HepG2 (cell line): ENCODE measurements around the gene PDE3A. TPM values are rescaled to one million over a fixed set of nuclear protein-coding genes. Genes with fewer than 3 reads are reported as not detected.

Source experiments
- ATAC-seq: fragments of 200-7000 bp; cut with Tn5 transposase; 3 replicates; pipeline ENCODE4 v1.9.1; 2020; ENCODE audit warnings: mild to moderate bottlenecking, moderate library complexity
- BruUV-seq: library from RNA; stranded (reverse); fragments of 400-500 nt; replicated peaks from 2 replicates; lab custom pipeline; 2021; lab: Mats Ljungman, UMichigan
- CTCF ChIA-PET: fragments of 300-600 bp; formaldehyde crosslinking; extraction: SDS; loops from one replicate; lab custom pipeline; 2021; ENCODE audit warnings: low total read pairs, inconsistent platforms, low intra/inter-chr PET ratio; lab: Yijun Ruan, JAX
- POLR2A ChIA-PET: fragments of 350-600 bp; sonication (Branson Sonifier 250); formaldehyde crosslinking; loops from one replicate; lab custom pipeline; 2020; ENCODE audit warnings: antibody characterized with exemption, inconsistent platforms; lab: Yijun Ruan, JAX
- DNase-seq: peaks from one replicate; pipeline ENCODE4 v3.0.0-alpha.2; 2015; ENCODE audit warnings: low spot score
- FAIRE-seq: peaks from 3 replicates; lab custom pipeline; 2011; peaks lifted over from hg19 to GRCh38; lab: Jason Lieb, UNC
- H2AFZ ChIP-seq: one replicate; pipeline ENCODE4 v1.6.1; 2011; ENCODE audit warnings: low read length, inconsistent platforms
- H3K27ac ChIP-seq: fragments of 300-600 bp; 3 replicates; pipeline ENCODE4 v1.8.0; 2011; ENCODE audit warnings: mixed run types, mild to moderate bottlenecking, mixed read lengths, low read length, inconsistent platforms; ENCODE audit not compliant: insufficient read depth; ENCODE audit errors: extremely low read length
- H3K27me3 ChIP-seq, 2 experiments: fragments of 200-600 bp in 1 of 2; 2 replicates in 1 of 2; 3 replicates in 1 of 2; pipeline versions ENCODE4 v1.6.0 to v1.8.0; 2011; ENCODE audit warnings: low read length in 2 of 2, mild to moderate bottlenecking in 2 of 2, moderate library complexity in 2 of 2, inconsistent platforms in 1 of 2; ENCODE audit not compliant: insufficient read depth in 2 of 2, control insufficient read depth in 1 of 2
- H3K36me3 ChIP-seq, 2 experiments: fragments of 200-600 bp in 1 of 2; replicated peaks in 1 of 2; 2 replicates in 1 of 2; 3 replicates in 1 of 2; pipeline versions ENCODE4 v1.5.1 to v1.8.0; 2011; ENCODE audit warnings: low read length in 2 of 2, inconsistent platforms in 1 of 2; ENCODE audit not compliant: insufficient read depth in 2 of 2, control insufficient read depth in 1 of 2
- H3K4me1 ChIP-seq: 2 replicates; pipeline ENCODE4 v1.5.1; 2012; ENCODE audit warnings: low read length, inconsistent platforms; ENCODE audit not compliant: insufficient read depth
- H3K4me2 ChIP-seq: 2 replicates; pipeline ENCODE4 v1.6.0; 2011; ENCODE audit warnings: low read depth, low read length, inconsistent platforms
- H3K4me3 ChIP-seq, 3 experiments: fragments of 200-600 bp in 1 of 3; sonication (generic), shearing (Covaris generic) in 1 of 3; replicated peaks in 1 of 3; 2 replicates each; pipeline ENCODE4 v1.5.1; 2011 to 2016; ENCODE audit warnings: low read length in 3 of 3, inconsistent platforms in 2 of 3, low read depth in 2 of 3, mild to moderate bottlenecking in 2 of 3, control low read depth in 1 of 3, mixed read lengths in 1 of 3; ENCODE audit not compliant: insufficient read depth in 1 of 3
- H3K79me2 ChIP-seq: one replicate; pipeline ENCODE4 v1.6.1; 2011; ENCODE audit warnings: low read length, inconsistent platforms; ENCODE audit not compliant: insufficient read depth
- H3K9ac ChIP-seq: 2 replicates; pipeline ENCODE4 v1.6.0; 2011; ENCODE audit warnings: mild to moderate bottlenecking, low read depth, low read length, inconsistent platforms; ENCODE audit not compliant: insufficient read depth
- H3K9me3 ChIP-seq: 2 replicates; pipeline ENCODE4 v1.5.1; 2012; ENCODE audit warnings: mild to moderate bottlenecking, low read length
- H4K20me1 ChIP-seq: 2 replicates; pipeline ENCODE4 v1.6.0; 2011; ENCODE audit warnings: inconsistent platforms, mild to moderate bottlenecking, low read length, moderate library complexity; ENCODE audit not compliant: insufficient read depth
- ESRRA ChIP-seq: sonication (generic); formaldehyde crosslinking; IDR thresholded peaks from 2 replicates; pipeline ENCODE4 v1.5.1; 2020; ENCODE audit warnings: mild to moderate bottlenecking, low read depth, missing genetic modification reagents
- FOXP1 ChIP-seq, 2 experiments: fragments of 450-650 bp in 1 of 2; IDR thresholded peaks; 2 replicates each; pipeline ENCODE4 v1.6.1; 2017 to 2018; ENCODE audit warnings: antibody characterized with exemption in 1 of 2
- HDAC1 ChIP-seq: sonication (generic); formaldehyde crosslinking; IDR thresholded peaks from 2 replicates; pipeline ENCODE4 v1.5.1; 2020; ENCODE audit warnings: mild to moderate bottlenecking, missing genetic modification reagents
- HNRNPH1 ChIP-seq: fragments of 200-400 bp; formaldehyde crosslinking; optimal IDR thresholded peaks from 2 replicates; pipeline ENCODE3; 2017; ENCODE audit warnings: mild to moderate bottlenecking, low read depth, low read length
- MIER3 ChIP-seq: IDR thresholded peaks from 2 replicates; pipeline ENCODE4 v1.6.1; 2016; ENCODE audit warnings: missing compliant biosample characterization, borderline replicate concordance
- MZF1 ChIP-seq: sonication (generic); formaldehyde crosslinking; IDR thresholded peaks from 2 replicates; pipeline ENCODE4 v1.8.1; 2023; ENCODE audit warnings: mild to moderate bottlenecking, missing genetic modification reagents, borderline replicate concordance
- RBFOX2 ChIP-seq: fragments of 200-400 bp; formaldehyde crosslinking; IDR thresholded peaks from 2 replicates; pipeline ENCODE4 v1.6.1; 2017; ENCODE audit warnings: low read depth, mild to moderate bottlenecking, low read length
- REPIN1 ChIP-seq: sonication (generic); formaldehyde crosslinking; IDR thresholded peaks from 2 replicates; pipeline ENCODE4 v1.8.0; 2022; ENCODE audit warnings: missing genetic modification reagents, low read depth, mild to moderate bottlenecking, borderline replicate concordance
- U2AF2 ChIP-seq: fragments of 200-400 bp; formaldehyde crosslinking; IDR thresholded peaks from 2 replicates; pipeline ENCODE4 v1.6.1; 2017; ENCODE audit warnings: low read depth, mild to moderate bottlenecking, low read length
- ZKSCAN8 ChIP-seq: IDR thresholded peaks from 2 replicates; pipeline ENCODE4 v1.6.1; 2016; ENCODE audit warnings: borderline replicate concordance, missing genetic modification reagents, missing compliant biosample characterization
- ZNF143 ChIP-seq: sonication (generic); formaldehyde crosslinking; IDR thresholded peaks from 2 replicates; pipeline ENCODE4 v1.4.0; 2020; ENCODE audit warnings: missing genetic modification reagents
- ZNF20 ChIP-seq: sonication (generic); formaldehyde crosslinking; IDR thresholded peaks from 2 replicates; pipeline ENCODE4 v1.4.0; 2020; ENCODE audit warnings: mild to moderate bottlenecking, moderate library complexity, missing genetic modification reagents
- WGBS: methylation state at CpG from one replicate; pipeline ENCODE4 v1.1.6; 2017; ENCODE audit warnings: low lambda C conversion rate; 5-methylcytosine and 5-hydroxymethylcytosine counted together
- in situ Hi-C: cut with HindIII; loops from 2 replicates; pipeline ENCODE4 v1.10.0; 2017; ENCODE audit warnings: low pct_unique_long_range_greater_than_20kb; ENCODE audit not compliant: extremely low pct_ligation_motif_present
- intact Hi-C: fragments of 100-400 bp; cut with micrococcal nuclease; formaldehyde crosslinking; loops from one replicate; pipeline ENCODE4 v1.10.0; 2022; ENCODE audit not compliant: unreplicated experiment
- polyA plus RNA-seq, 8 experiments: library from polyadenylated mRNA; depleted of rRNA in 3 of 8; stranded (reverse) in 7 of 8; unstranded in 1 of 8; fragments of >200 nt; fragmentation: Illumina TruSeq in 4 of 8; extraction: Trizol in 4 of 8; gene quantifications; 2 replicates each; pipeline versions ENCODE4 v1.2.1 to v1.2.3, GENCODE V29; 2011 to 2016; ENCODE audit warnings: low read depth in 4 of 8, missing spikeins in 1 of 8, mixed read lengths in 1 of 8; ENCODE audit not compliant: insufficient read depth in 1 of 8
- total RNA-seq, 5 experiments: library from RNA; depleted of rRNA; stranded (reverse); fragments of >200 nt; fragmentation: Illumina TruSeq; extraction: Trizol; gene quantifications; 2 replicates each; pipeline ENCODE4 v1.2.3, GENCODE V29; 2016; ENCODE audit warnings: low read depth in 1 of 5
- TF ChIP-seq, protein P1 (sequence below): conservative IDR thresholded peaks from 2 replicates; pipeline ENCODE4 v1.6.1; 2018; ENCODE audit warnings: missing genetic modification reagents
- TF ChIP-seq, protein P2 (sequence below): sonication (generic); formaldehyde crosslinking; IDR thresholded peaks from 2 replicates; pipeline ENCODE4 v1.5.0; 2020; ENCODE audit warnings: missing genetic modification reagents
- TF ChIP-seq, protein P3 (sequence below): sonication (generic); formaldehyde crosslinking; IDR thresholded peaks from 2 replicates; pipeline ENCODE4 v1.8.0; 2022; ENCODE audit warnings: mild to moderate bottlenecking, missing genetic modification reagents; ENCODE audit not compliant: insufficient replicate concordance

PDE3A gene
- total and polyA plus RNA-seq, 2 of the 13 experiments (the other 11 are each of a cell fraction or from before 2014, with no cell fraction given) = 0.77 to 1.5 TPM

GRCh38 chr12:20656600-20656999, 288.3 kb downstream of the PDE3A start:
- DNase-seq (peak; percentile 94), FAIRE-seq (peak; percentile 67), ATAC-seq (peak; percentile 100)
- in situ Hi-C loops = no loop called here
- H3K36me3 ChIP-seq = no peaks in the 10 kb centered on the region
- H2AFZ ChIP-seq = no peak overlapping the region
- intact Hi-C loops = loop anchor here (1.0 kb wide), 1 partner anchor 27 kb away; no protein-coding TSS in a partner anchor
- H4K20me1 ChIP-seq = no peaks in the 10 kb centered on the region
- H3K4me3 ChIP-seq = peak overlapping the region in 2 of 3 experiments; percentile 7 to 26; a peak in 2 of 6 replicates
- 0% methylated on average over 1 of the region's 1 CpG for WGBS
- H3K9me3 ChIP-seq = peaks cover 24% of the 10 kb centered on the region
- no peak overlapping the region; the same call in 1 of the 2 replicates for H3K9ac ChIP-seq
- no peaks in the 10 kb centered on the region for H3K27me3 ChIP-seq
- H3K4me2 ChIP-seq = peak overlapping the region; percentile 58
- H3K79me2 ChIP-seq = no peaks in the 10 kb centered on the region
- ChIA-PET POLR2A (interaction anchor here (1.0 kb wide), 1 partner anchor 29 kb away, joined by 9 read pairs; no protein-coding TSS in a partner anchor), CTCF (no interaction called here)
- peaks cover 37% of the 10 kb centered on the region for H3K4me1 ChIP-seq
- no TSS peak for BruUV-seq
- peak overlapping the region; percentile 81 for H3K27ac ChIP-seq
- TF ChIP-seq, protein P1, sequence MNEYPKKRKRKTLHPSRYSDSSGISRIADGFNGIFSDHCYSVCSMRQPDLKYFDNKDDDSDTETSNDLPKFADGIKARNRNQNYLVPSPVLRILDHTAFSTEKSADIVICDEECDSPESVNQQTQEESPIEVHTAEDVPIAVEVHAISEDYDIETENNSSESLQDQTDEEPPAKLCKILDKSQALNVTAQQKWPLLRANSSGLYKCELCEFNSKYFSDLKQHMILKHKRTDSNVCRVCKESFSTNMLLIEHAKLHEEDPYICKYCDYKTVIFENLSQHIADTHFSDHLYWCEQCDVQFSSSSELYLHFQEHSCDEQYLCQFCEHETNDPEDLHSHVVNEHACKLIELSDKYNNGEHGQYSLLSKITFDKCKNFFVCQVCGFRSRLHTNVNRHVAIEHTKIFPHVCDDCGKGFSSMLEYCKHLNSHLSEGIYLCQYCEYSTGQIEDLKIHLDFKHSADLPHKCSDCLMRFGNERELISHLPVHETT (CRISPR knock-in tag) = no peak
- TF ChIP-seq ZKSCAN8 (CRISPR knock-in tag) (peak; percentile 84; the same call in 1 of the 2 replicates), MIER3 (peak; percentile 59; the same call in 1 of the 2 replicates), ESRRA (no peak), U2AF2 (no peak), REPIN1 (CRISPR knock-in tag) (no peak), HDAC1 (CRISPR knock-in tag) (peak; percentile 56), RBFOX2 (no peak), MZF1 (CRISPR knock-in tag) (no peak), FOXP1 (IDR thresholded peaks at IDR 0.05) (no peak), FOXP1 (CRISPR knock-in tag; IDR thresholded peaks at IDR 0.05) (peak; percentile 71), ZNF143 (CRISPR knock-in tag) (no peak), HNRNPH1 (no peak), ZNF20 (no peak)
- TF ChIP-seq, protein P2, sequence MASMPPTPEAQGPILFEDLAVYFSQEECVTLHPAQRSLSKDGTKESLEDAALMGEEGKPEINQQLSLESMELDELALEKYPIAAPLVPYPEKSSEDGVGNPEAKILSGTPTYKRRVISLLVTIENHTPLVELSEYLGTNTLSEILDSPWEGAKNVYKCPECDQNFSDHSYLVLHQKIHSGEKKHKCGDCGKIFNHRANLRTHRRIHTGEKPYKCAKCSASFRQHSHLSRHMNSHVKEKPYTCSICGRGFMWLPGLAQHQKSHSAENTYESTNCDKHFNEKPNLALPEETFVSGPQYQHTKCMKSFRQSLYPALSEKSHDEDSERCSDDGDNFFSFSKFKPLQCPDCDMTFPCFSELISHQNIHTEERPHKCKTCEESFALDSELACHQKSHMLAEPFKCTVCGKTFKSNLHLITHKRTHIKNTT (CRISPR knock-in tag) = no peak
- TF ChIP-seq, protein P3, sequence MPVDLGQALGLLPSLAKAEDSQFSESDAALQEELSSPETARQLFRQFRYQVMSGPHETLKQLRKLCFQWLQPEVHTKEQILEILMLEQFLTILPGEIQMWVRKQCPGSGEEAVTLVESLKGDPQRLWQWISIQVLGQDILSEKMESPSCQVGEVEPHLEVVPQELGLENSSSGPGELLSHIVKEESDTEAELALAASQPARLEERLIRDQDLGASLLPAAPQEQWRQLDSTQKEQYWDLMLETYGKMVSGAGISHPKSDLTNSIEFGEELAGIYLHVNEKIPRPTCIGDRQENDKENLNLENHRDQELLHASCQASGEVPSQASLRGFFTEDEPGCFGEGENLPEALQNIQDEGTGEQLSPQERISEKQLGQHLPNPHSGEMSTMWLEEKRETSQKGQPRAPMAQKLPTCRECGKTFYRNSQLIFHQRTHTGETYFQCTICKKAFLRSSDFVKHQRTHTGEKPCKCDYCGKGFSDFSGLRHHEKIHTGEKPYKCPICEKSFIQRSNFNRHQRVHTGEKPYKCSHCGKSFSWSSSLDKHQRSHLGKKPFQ (CRISPR knock-in tag) = no peak
